T follicular helper cell (primary cell): ENCODE measurements around the gene CASKIN1.

ENCODE experiments used
- DNase-seq: peaks from one replicate; pipeline ENCODE4 v3.0.0-alpha.2; 2020; ENCODE audit warnings: low read depth

Gene CASKIN1

DNA sequence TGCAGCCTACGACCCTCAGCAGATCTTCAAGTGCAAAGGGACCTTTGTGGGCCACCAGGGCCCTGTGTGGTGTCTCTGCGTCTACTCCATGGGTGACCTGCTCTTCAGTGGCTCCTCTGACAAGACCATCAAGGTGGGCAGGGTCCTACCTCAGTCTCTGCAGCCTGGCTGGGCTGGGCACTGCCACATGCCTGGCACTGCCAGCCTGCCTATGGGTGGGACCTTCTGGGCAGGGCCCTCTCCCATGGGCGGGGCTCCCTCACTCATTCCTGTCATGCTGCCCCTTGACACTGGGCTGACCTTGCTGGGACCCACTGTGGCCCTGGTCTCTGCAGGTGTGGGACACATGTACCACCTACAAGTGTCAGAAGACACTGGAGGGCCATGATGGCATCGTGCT is 22.5 kb downstream of the CASKIN1 start:
- DNase-seq: no peak

DNA sequence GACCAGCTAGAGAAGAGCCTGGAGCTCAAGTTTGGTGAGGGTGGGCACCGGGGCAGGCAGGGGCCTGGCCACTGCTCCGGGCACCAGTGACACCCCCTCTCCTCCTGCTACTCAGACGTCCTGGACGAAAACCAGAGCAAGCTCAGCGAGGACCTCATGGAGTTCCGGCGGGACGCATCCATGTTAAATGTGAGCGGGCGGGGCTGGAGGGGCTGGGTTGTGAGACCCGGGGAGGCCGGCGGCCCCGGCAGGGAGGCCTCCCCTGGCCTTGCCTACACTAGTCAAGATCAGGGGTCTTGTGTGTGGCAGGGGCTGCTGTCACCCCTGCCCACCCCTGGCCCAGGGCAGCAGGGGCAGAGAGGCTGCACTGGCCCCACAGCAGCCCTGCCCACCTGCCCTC is 23.0 kb downstream of the CASKIN1 start:
- DNase-seq: no peak

GRCh38 chr16:2172688-2173335 is 23.6 kb downstream of the CASKIN1 start:
- no peak for DNase-seq

DNA sequence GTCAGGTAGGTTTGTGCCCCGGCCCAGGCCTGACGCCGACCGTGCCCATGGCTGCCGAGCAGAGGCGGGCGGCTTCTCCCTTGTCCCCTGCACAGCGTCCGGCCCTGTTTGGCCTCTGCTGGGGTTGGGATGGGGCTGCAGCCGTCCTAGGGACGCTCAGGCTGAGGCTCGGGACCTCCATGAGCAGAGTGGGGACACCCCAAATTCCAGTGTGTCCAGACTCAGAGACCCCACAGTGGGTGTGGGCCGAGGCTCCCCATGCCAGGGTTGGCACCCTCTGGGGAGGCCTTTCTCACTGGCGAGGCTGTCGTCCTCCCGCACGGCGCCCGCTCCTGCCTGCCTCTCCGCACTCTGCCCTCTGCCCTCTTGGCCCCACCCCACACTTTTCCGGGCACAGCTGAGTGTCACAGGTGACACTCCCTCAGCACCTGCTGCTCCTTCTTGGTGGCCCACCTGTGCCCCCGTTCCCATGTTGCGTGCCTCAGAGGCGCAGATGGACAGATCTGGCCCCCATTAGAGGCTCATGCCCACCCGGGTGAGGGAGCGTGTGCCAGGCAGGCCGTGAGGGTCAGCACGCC is 24.7 kb downstream of the CASKIN1 start:
- no peak for DNase-seq

DNA sequence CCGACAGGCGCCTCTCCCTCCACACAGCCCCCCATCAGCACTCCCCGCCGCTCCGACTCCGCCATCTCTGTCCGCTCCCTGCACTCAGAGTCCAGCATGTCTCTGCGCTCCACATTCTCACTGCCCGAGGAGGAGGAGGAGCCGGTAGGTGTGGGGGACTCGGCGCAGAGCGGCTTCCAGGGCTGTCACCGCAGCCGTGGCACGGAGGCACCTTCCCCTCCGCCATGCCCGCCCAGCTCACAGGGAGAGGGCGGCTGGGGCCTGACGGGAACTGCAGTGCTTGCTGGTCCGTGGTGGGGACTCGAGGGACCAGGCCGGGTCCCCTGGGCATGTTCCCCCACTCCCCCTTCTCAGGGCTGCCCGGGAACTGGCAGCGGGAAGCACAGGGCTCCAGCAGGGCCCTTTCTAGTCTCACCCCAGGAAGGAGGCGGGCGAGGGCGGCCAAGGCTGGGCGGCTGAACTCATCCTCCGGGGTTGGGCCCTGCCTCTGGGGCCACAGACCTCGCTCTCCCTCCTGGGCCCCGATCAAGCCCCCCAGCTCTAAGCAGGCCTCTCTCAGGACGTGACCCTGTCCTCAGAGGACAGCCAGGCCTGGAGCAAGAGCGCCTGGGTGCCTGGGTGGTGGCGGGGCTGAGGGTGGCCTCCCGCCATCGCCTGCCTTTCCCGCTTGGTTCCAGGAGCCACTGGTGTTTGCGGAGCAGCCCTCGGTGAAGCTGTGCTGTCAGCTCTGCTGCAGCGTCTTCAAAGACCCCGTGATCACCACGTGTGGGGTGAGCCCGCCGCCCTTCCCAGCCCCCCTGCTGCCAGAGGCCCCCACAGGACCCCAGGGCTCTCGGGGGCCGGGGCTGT is 25.6 kb downstream of the CASKIN1 start:
- DNase-seq: no peak

- DNase-seq: no peak
Measured at GRCh38 chr16:2170080-2170479, 26.3 kb downstream of the CASKIN1 start.

DNA sequence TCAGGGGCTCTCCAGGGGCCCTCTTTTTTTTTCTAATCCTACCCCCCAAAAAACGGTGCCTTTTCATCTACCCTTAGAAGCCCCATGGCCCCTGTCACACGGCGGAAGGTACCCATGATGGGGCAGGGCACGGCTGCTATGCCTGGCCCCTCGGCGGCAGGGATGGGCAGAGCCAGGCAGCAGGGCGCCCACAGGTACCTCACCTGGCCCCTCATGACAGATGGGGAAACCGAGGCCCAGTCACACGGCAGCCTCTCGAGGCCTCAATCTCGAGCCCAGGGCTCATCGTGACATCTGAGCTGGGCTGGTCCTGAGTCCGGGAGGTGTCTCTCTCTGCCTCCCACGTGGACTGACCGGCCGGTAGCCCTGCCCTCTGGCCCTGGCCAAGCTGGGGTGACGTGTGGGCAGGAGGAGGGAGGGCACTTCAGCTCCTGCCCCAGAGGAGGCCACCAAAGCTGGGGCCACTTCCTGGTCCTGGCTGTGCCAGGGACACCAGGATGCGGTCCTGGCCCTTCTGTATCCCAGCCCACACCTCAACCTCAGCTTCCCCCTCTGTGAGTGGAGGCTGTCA is 29.3 kb downstream of the CASKIN1 start:
- no peak for DNase-seq

DNA sequence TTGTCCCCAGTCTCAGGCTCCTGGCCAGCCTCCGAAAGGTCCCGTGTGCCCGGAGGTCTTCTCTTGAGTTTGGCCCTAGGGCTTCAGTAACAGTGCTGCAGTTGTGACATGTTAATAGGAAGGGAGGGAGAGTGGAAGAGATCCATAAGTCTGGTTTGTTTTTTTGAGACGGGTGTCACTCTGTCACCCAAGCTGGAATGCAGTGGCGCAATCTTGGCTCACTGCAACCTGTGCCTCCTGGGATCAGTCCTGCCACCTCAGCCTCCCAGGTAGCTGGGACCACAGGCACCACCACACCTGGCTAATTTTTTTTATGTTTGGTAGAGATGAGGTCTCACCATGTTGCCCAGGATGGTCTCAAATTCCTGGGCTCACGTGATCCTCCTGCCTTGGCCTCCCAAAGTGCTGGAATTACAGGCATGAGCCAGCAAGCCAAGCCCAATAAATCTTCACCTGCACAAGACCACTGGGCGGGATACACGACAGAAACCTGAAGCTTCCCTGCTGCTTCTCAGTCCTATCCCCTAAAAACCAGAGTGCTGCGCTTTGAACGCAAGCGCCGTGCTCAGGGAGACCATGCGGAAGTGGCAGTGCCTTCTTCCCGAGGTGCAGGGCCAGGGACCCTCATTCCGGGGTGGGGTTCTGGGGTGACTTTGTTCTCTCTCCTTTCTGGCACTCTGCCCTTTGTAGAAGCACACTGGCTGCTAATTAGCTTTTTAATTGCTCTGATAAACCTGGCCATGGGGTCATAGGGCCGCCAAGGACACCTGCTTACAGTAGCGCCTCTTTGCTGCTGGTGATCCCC is 29.9 kb downstream of the CASKIN1 start:
- DNase-seq: no peak

- no peak for DNase-seq
Measured at GRCh38 chr16:2165861-2166260, 30.5 kb downstream of the CASKIN1 start.

- DNase-seq: no peak
Measured at GRCh38 chr16:2163211-2163881, 33.1 kb downstream of the CASKIN1 start.

DNA sequence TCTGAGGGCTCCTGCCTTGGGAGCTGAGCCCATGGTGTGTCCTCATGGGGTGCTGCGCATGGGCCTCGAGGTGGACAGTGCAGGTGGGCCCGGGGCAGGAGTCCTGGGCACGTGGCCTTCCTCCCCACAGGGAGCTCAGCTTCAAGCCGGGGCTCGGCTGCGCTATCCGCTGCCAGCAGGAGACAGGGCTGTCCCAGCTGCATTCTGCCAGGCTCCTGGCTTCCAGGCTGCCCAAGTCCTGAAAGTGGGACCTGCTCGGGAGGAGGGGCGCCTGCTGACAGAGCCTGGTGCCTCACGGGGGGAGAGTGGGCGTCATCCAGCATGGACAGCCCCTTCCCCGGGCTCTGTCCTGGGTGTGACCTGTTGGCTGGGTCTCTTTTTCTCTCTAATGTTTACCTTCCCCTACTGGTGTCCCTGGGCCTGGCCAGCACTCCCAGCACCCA is 33.7 kb downstream of the CASKIN1 start:
- no peak for DNase-seq

DNA sequence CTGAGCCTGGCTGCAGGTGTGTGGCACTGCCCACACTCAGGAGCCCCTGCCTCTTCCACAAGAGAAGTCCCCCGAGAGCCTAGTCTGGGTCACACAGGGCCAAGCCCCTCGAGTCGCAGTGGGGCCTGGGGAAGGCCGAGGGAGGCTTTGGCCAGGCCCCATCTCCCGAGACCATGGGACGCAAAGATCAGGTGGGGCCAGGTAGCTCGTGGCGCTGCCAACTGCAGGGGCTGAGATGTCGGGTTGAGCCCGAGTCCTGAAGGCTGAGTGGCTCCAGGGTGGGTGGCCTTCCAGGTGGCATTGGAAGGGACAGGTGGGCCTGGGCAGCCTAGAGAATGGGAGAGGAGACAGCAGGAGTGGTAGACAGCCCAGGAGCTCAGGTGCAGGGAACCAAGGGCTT is 34.5 kb downstream of the CASKIN1 start:
- no peak for DNase-seq

DNA sequence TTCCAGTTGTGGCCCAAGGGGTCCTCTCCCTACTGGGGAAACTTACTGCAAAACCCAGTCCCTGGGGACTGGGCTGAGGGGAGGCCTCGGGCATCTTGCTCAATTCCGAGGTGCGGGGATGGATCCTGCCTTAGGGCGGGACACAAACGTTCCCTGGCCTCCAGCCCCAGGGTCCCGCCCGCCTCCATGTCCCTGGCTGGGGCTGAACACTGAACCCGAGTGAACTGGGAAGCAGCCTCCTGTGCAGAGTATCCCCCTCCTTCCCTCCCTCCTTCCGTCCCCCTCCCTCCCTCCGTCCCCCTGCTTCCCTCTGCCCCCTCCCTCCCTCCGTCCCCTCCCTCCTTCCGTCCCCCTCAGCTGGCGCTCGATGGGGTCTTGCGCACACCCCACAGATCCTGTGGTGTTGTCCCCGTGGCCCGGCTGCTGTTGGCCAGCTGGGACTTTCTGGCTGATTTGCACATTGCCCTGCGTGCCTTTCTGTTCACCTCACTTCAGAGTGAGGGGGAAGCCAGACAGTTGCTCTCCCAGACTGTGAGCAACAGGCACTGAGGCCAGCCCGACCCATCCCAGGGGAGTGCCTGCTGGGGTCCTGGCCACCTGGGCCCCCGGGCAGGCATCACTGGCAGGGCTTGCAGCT is 35.4 kb downstream of the CASKIN1 start:
- DNase-seq: no peak

DNA sequence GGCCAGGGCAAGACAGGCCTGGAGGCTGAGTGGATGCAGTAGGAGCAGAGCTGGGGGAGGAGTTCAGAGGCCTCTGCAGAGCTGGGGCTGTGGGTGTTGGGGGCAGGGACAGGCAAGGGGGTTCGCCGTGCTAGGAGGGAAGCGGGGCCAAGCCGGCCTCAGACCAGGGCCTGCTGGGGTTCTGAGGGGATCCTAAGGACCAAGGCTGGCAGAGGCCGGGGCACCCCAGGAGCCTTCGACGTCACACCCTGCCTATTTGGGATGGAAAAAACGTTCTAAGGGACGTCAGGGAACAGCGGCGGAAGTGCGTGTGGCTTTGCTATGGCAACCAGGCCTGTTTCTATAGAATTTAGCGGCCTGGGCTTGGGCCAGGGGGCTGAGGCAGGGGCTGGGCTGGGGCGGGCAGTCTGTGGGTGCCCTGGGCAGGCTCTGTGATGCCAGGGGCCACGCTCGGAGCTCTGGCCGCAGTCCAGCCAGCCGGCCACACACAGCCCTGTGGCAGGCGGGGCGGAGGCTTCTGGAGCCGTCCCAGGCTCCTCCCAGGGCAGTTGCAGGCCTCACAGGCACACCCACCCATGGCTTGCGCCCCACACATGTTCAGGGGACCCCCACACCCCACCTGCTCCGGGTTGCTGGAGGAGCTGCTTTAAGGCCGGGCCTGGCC is 37.1 kb downstream of the CASKIN1 start:
- no peak for DNase-seq

DNA sequence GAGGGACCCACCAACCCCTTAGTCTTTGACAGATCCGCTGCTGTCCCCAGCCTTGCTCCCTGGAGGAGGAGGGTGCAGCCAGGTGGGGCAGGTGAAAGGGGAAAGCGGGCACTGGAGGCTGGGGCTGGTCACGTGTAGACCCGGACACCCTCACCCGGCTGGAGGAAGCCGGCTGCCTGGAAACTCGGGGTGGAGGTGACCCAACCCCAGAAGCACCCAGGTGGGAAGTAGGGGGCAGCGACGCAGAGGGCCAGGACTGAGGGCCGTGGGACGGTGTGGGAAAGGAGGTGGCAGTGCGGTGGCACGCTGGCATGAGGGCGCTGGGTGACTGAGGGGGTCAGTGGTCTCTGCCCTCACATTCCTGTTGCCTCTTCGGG is 38.2 kb downstream of the CASKIN1 start:
- DNase-seq: no peak

- no peak for DNase-seq
Measured at GRCh38 chr16:2157480-2158261, 38.7 kb downstream of the CASKIN1 start.

DNA sequence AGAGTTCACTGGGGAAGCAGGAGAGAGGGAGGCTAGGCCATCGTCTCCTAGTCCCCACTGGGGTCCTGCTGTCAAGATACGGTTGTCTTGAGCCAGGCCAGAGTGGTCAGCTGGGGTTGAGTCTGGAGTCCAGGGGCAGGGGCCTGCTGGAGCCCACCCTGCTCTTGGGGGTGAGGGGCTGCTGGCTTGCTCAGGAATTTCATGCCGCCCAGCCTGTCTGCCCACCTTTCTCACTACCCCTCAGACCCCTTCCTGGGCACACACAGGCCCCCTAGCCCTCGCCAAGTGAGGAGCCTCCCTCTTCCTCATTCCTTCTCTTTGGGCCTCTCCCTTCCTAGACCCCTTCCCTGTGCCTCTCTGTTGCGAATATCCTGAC is 39.6 kb downstream of the CASKIN1 start:
- DNase-seq: no peak

GRCh38 chr16:2155977-2156848 is 40.2 kb downstream of the CASKIN1 start:
- no peak for DNase-seq
